IMR-90 (cell line): ENCODE data around the gene NFAT5.

ENCODE experiments used
- BHLHE40 ChIP-seq: fragments of 150-350 bp; IDR thresholded peaks from 2 replicates; pipeline ENCODE4 v1.6.1; 2016; ENCODE audit warnings: mild to moderate bottlenecking, low read depth, low read length
- CEBPB ChIP-seq: IDR thresholded peaks from 2 replicates; pipeline ENCODE4 v1.6.1; 2012; ENCODE audit warnings: low read depth, low read length, improper control_type of control experiment
- CHD1 ChIP-seq: IDR thresholded peaks from 2 replicates; pipeline ENCODE4 v1.6.1; 2012; ENCODE audit warnings: low read depth, low read length, improper control_type of control experiment
- CTCF ChIP-seq: conservative IDR thresholded peaks from 2 replicates; pipeline ENCODE4 v1.5.1; 2012; ENCODE audit warnings: mild to moderate bottlenecking, low read depth, low read length, improper control_type of control experiment
- FOS ChIP-seq: fragments of 150-350 bp; IDR thresholded peaks from 2 replicates; pipeline ENCODE4 v1.6.1; 2016; ENCODE audit warnings: low read depth, low read length
- MXI1 ChIP-seq: IDR thresholded peaks from 2 replicates; pipeline ENCODE4 v1.6.1; 2012; ENCODE audit warnings: low read depth, mild to moderate bottlenecking, low read length, moderate library complexity, borderline replicate concordance
- NFE2L2 ChIP-seq: fragments of 150-350 bp; IDR thresholded peaks from 2 replicates; pipeline ENCODE4 v1.6.1; 2016; ENCODE audit warnings: low read depth, mild to moderate bottlenecking, low read length
- POLR2A ChIP-seq: IDR thresholded peaks from 2 replicates; pipeline ENCODE4 v1.6.1; 2012; ENCODE audit warnings: mild to moderate bottlenecking, low read depth, low read length
- RAD21 ChIP-seq: IDR thresholded peaks from 2 replicates; pipeline ENCODE4 v1.6.1; 2012; ENCODE audit warnings: low read length, improper control_type of control experiment
- RCOR1 ChIP-seq: IDR thresholded peaks from 2 replicates; pipeline ENCODE4 v1.6.1; 2012; ENCODE audit warnings: mild to moderate bottlenecking, low read length, improper control_type of control experiment; ENCODE audit not compliant: insufficient replicate concordance
- RFX5 ChIP-seq: IDR thresholded peaks from 2 replicates; pipeline ENCODE4 v1.8.0; 2012; ENCODE audit warnings: low read depth, mild to moderate bottlenecking, low read length, moderate library complexity
- USF2 ChIP-seq: fragments of 150-350 bp; IDR thresholded peaks from 2 replicates; pipeline ENCODE4 v1.6.1; 2017; ENCODE audit warnings: mild to moderate bottlenecking, antibody characterized with exemption, low read length, low read depth
- TF ChIP-seq, protein P1 (sequence below): fragments of 150-350 bp; IDR thresholded peaks from 2 replicates; pipeline ENCODE4 v1.6.1; 2016; ENCODE audit warnings: low read depth, mild to moderate bottlenecking, low read length, moderate library complexity, borderline replicate concordance

DNA sequence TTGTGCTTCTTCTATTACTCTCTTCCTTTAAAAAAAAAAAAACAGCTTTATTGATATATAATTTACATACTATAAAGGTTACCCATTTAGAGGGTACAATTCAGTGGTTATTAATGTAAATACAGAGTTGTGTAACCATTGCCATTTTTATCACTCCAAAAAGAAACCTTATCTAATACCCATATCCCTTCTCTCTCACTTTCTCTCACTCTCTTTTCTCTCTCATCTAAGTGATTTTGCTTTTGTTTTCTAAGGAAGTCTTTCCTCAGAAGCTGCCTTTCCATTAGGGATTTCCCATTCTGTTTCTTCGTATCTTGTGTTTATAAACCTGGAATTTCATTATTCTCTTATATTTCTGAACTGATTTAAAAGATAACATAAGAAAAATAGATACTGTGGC, 55.5 kb downstream of the NFAT5 start:
- TF ChIP-seq CTCF: no peak
- TF ChIP-seq POLR2A: no peak
- no peak for TF ChIP-seq CEBPB
- TF ChIP-seq BHLHE40: no peak
- TF ChIP-seq CHD1: no peak
- TF ChIP-seq RCOR1: no peak
- no peak for TF ChIP-seq MXI1
- no peak for TF ChIP-seq RAD21
- no peak for TF ChIP-seq USF2
- no peak for TF ChIP-seq FOS
- TF ChIP-seq, protein P1, sequence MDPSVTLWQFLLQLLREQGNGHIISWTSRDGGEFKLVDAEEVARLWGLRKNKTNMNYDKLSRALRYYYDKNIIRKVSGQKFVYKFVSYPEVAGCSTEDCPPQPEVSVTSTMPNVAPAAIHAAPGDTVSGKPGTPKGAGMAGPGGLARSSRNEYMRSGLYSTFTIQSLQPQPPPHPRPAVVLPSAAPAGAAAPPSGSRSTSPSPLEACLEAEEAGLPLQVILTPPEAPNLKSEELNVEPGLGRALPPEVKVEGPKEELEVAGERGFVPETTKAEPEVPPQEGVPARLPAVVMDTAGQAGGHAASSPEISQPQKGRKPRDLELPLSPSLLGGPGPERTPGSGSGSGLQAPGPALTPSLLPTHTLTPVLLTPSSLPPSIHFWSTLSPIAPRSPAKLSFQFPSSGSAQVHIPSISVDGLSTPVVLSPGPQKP: no peak
- no peak for TF ChIP-seq RFX5
- no peak for TF ChIP-seq NFE2L2
